ENCODE results near the gene PRKAR2B. TPM values are rescaled to one million over a fixed set of nuclear protein-coding genes. Genes with fewer than 3 reads are reported as not detected.

The PRKAR2B gene
- total RNA-seq: 21.8 TPM
- long read RNA-seq, transcript PRKAR2B-201 (11 exons, 3,745 nt): major isoform, 65 of 69 reads
- long read RNA-seq, partial matches to known transcripts: 1 of 69 reads
- long read RNA-seq, other reads (novel, unspliced or antisense): 3 of 69 reads

GRCh38 chr7:107044347-107045194 is at the start of gene PRKAR2B:
Gene PRKAR2B (plus strand): TSS chr7:107044705. CDS start chr7:107044908, 203 bp downstream.
- intact Hi-C loops (cut with micrococcal nuclease): no loop called here
- peak within 1 kb of the TSS; percentile 88 for H3K27ac ChIP-seq (replicated peaks)
- H3K4me3 ChIP-seq: peak within 1 kb of the TSS; percentile 95
- peak; percentile 80 for DNase-seq
- no peaks in the 10 kb centered on the region for H3K36me3 ChIP-seq
- TF ChIP-seq CTCF (IDR thresholded peaks at IDR 0.05; ENCODE audit: borderline replicate concordance): no peak
- peaks cover 26% of the 10 kb centered on the region for H3K4me1 ChIP-seq
- H3K27me3 ChIP-seq (ENCODE audit: low read depth): no peaks in the 10 kb centered on the region
- H3K9me3 ChIP-seq (replicated peaks): peaks cover 9% of the 10 kb centered on the region

- no peaks in the 10 kb centered on the region for H3K27me3 ChIP-seq (ENCODE audit: low read depth)
- intact Hi-C loops (cut with micrococcal nuclease): no loop called here
- no peaks in the 10 kb centered on the region for H3K4me1 ChIP-seq
- no peaks in the 10 kb centered on the region for H3K9me3 ChIP-seq (replicated peaks)
- DNase-seq: no peak
- no peak overlapping the region for H3K4me3 ChIP-seq
- no peaks in the 10 kb centered on the region for H3K36me3 ChIP-seq
- TF ChIP-seq CTCF (IDR thresholded peaks at IDR 0.05; ENCODE audit: borderline replicate concordance): no peak
- H3K27ac ChIP-seq (replicated peaks): no peak overlapping the region
Observed at GRCh38 chr7:106994833-106995232, 49.7 kb upstream of the PRKAR2B start.

- Histone ChIP-seq H3K4me1 (no peaks in the 10 kb centered on the region), H3K36me3 (no peaks in the 10 kb centered on the region), H3K4me3 (no peak overlapping the region), H3K27me3 (ENCODE audit: low read depth) (no peaks in the 10 kb centered on the region), H3K9me3 (replicated peaks) (no peaks in the 10 kb centered on the region), H3K27ac (replicated peaks) (no peak overlapping the region)
- DNase-seq: no peak
- TF ChIP-seq CTCF (IDR thresholded peaks at IDR 0.05; ENCODE audit: borderline replicate concordance): no peak
- intact Hi-C loops (cut with micrococcal nuclease): no loop called here
Observed at GRCh38 chr7:106997487-106998271, 46.8 kb upstream of the PRKAR2B start.

- Histone ChIP-seq H3K36me3 (no peaks in the 10 kb centered on the region), H3K27me3 (ENCODE audit: low read depth) (no peaks in the 10 kb centered on the region), H3K4me1 (no peaks in the 10 kb centered on the region), H3K27ac (replicated peaks) (no peak overlapping the region), H3K4me3 (no peak overlapping the region), H3K9me3 (replicated peaks) (no peaks in the 10 kb centered on the region)
- no peak for TF ChIP-seq CTCF (IDR thresholded peaks at IDR 0.05; ENCODE audit: borderline replicate concordance)
- intact Hi-C loops (cut with micrococcal nuclease): no loop called here
- DNase-seq: no peak
Observed at GRCh38 chr7:106999023-106999422, 45.5 kb upstream of the PRKAR2B start.

- H3K4me3 ChIP-seq: no peak overlapping the region
- H3K27me3 ChIP-seq (ENCODE audit: low read depth): no peaks in the 10 kb centered on the region
- H3K4me1 ChIP-seq: no peaks in the 10 kb centered on the region
- H3K9me3 ChIP-seq (replicated peaks): no peaks in the 10 kb centered on the region
- no peak for DNase-seq
- no peak for TF ChIP-seq CTCF (IDR thresholded peaks at IDR 0.05; ENCODE audit: borderline replicate concordance)
- no peak overlapping the region for H3K27ac ChIP-seq (replicated peaks)
- intact Hi-C loops (cut with micrococcal nuclease): no loop called here
- H3K36me3 ChIP-seq: no peaks in the 10 kb centered on the region
Observed at GRCh38 chr7:107001490-107001889, 43.0 kb upstream of the PRKAR2B start.

Measured in left ventricle myocardium inferior (tissue), 1 donor.